NOMO-1 treated with dmso at 0.1 percent for 144 hours (cell line): ENCODE measurements around the gene LPP.
A peak's percentile ranks its signal among the peaks of the same experiment; 100 is the strongest.
"Not testable (repeated sequence)": the region's sequence is repeated elsewhere in the genome, so short reads cannot be mapped to it uniquely, and the experiment has no call there.

Experiments used
- DNase-seq: peaks from one replicate; lab custom pipeline; 2025; ENCODE audit not compliant: unreplicated experiment; lab: John Stamatoyannopoulos, UW

LPP gene

DNA sequence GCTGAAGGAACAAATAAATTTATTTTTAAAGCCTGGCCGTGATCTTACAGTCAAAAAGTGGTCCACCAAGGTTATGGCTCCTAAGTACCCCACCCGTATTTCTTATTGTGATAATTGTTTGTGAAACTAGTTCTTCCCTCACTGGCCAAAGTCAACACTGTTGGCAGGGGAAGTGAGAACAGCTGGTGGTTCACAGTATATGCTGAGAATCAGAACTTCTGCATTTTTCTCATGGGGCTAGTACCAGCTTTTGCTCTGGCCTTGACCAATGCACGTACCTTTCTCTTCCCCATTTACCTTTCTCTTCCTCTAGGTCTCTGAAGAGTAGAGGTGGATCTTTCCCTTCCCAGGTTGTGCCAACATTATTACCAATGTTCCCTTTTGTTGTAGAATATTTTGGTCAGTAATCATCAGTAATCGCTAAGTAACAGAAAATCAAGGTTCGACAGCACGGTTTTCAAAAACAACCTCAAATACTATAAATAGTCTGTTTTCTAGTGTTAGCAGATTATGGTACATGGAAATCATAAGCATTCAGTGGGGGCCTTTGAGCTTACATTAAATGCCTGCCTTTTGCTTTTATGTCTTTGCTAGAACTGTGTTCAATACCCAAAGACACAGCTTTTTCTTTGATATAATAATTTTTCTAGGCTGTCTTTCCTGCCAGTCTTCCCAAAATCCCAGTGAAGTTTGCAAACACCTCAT lies 268.0 kb downstream of the LPP start:
- DNase-seq, result peak; percentile 83

GRCh38 chr3:188427981-188428380 lies 274.0 kb downstream of the LPP start:
- not testable (repeated sequence) for DNase-seq

DNA sequence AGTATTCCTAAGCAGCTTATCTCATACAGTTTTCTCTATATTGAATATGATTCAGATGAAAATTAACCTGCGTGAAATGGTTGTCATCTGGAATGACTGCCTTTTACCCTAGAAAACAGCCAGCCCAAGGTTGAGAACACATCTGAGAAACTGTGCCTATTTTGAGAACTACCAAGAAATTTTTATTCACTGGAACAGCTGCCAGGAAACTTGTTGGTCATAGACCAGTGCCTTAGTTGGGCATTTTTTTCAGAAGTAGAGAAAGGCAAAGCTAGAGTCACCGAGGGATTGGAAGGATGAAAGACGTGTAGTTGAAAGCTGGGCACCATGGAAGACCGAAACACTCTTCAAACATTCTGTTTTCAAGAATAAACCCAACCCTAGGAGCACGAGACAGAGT lies 277.1 kb downstream of the LPP start:
- no peak for DNase-seq

- DNase-seq, result peak; percentile 73
Observed at GRCh38 chr3:188431553-188431952, 277.6 kb downstream of the LPP start.

DNA sequence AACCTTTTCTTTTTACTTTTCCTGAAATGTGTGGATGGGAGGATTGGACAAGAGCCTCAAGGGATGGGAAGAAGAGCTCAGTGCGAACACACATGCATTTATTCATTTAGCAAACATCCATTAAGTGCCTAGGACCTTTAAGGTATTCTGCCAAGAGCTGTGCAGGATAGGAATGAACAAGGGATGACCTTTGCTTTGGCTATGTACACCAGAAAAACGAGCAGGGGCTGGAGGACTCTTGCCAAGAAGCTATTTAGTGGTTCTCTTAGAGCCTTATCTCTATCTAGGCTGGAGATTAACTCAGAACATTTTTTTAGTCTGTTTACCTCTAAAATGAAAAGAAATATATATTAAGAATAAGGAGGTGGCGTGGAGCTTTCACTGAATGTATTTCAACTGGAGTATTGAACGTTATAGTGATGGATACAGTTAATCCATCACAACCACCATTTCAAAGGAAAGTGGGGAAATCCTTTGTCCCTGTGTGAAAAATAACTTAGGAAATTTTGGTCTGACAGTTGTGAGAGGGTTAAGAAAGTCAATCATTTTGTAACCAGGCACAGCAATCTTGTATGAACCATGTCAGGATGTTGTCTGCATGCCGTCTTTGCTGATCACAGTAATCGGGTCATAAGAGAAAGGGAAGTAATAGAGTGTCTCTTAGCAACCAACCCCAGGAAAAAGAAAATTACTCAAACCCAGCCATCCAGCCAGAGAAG lies 279.0 kb downstream of the LPP start:
- DNase-seq, result peak; percentile 35

DNA sequence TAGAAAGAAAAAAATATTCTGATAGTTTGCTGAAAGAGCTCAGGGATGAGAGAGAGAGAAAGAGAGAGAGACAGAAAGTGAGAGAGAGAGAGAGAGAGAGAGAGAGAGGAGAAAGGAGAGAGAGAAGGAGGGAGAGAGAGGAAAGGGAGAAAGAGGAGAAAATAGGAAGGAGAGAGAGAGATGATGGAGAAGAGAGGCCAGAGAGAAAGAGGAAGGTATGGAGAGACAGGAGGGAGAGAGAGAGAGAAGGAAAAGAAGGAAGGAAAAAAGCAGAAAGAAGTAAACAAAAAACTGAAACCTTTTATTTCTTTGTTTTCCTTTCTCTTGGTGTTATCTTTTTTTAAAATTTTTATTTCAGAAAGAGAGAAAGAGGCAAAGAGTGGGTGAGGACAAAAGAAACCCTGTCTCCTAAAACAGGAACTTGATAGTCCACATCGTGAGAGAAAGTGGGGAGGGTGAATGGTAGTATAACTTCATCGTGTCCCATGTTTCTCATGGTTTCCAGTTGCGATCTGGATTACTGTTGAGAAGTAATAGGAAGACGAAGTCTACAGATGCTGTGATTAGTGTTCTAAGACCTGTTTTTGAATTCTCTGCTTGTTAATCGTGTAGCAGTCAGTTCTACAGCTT lies 279.7 kb downstream of the LPP start:
- peak; percentile 11 for DNase-seq

- no peak for DNase-seq
Observed at GRCh38 chr3:188434594-188434993, 280.6 kb downstream of the LPP start.

DNA sequence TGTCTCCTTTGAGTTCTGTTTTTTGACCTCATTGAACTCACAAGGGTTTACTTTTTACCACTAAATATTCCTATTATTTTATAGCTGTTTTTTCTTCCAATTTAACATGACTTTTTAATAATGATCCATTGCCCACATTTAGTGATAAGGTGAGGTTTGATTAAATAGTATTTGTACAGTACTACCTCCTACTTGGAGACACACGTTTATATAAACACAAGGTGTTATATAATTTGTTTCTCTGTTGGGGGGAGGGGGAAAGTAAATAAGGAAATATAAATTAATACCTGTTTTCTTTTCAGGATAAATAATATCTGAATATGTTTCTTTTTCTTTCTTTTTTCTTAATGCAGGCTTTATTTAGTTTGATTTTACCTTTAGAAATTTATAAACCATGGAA lies 281.3 kb downstream of the LPP start:
- DNase-seq, result no peak

GRCh38 chr3:188437926-188438325 lies 284.0 kb downstream of the LPP start:
- DNase-seq, result no peak

DNA sequence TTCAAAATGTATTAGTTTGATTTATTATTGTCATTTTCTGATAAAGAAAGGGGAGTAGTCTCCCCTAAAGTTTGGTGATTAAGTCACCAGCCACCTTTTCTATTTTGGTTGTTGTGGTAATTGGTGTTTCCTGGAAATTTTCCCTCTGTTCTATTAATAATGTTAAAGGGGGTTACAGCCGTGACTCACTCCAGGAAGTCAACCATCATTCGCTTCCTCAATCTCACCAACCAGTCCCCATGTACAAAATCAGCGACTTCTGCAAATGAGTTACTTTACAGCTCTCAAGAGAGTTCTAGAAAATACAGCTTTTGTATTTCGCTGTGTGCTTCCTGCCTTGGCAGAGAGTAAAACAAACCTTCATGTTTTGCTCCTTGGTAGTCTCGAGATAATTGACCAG lies 285.1 kb downstream of the LPP start:
- peak; percentile 92 for DNase-seq

DNA sequence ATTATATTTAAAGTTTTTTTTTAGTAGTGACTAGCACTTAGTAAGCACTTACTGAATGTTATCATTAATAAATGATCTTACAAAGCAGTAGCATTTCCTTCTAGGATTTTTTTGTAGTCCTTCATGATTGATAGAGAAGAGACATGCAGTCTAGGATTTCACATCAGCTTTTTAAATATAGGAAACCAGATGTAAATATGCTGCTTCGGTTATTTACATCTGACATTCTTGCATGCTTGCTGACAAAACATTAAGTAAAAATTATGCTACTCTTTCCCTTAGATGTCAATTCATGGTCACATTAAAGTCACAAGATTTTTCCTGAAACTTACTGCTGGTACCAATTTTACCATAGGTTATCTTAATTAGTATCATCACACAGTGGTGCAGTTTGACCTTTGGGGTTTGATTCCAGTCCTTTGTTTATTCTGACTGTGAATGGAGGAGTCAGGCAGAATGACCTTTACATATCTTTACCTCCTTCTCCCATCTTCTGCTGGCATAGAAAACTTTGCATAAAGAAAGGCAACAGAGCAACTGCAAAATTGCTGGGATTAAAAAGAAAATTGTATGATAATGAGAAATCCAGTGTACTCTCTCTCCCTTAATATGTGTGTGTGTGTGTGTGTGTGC lies 286.5 kb downstream of the LPP start:
- DNase-seq, result no peak

GRCh38 chr3:188442430-188442829 lies 288.5 kb downstream of the LPP start:
- no peak for DNase-seq

DNA sequence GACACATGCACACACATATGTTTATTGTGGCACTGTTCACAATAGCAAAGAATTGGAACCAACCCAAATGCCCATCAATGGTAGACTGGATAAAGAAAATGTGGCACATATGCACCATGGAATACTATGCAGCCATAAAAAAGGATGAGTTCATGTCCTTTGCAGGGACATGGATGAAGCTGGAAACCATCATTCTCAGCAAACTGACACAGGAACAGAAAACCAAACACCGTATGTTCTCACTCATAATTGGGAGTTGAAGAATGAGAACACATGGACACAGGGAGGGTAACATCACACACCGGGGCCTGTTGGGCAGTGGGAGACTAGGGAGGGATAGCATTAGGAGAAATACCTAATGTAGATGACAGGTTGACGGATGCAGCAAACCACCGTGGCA lies 291.2 kb downstream of the LPP start:
- DNase-seq, result not testable (repeated sequence)

DNA sequence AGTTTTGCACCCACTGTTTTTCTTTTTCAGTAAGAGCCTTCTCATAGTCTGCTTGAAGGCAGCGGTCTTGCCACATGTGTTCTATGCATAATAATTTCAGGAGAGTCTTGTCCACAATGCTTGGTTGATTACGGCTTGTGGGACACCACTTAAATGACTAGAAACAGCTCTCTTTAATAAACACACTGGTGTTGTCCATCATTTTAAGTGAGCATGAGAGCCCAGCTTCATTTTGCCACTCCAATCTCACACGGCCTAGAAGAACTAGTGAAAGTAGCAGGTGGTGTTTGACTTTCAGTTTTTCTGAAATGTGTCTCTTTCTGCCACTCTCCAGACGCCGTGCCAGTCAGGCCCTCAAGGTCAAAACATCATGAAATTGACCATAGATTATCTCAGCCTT lies 292.1 kb downstream of the LPP start:
- DNase-seq, result no peak

GRCh38 chr3:188446766-188447165 lies 292.8 kb downstream of the LPP start:
- DNase-seq, result no peak

GRCh38 chr3:188448813-188449212 lies 294.9 kb downstream of the LPP start:
- no peak for DNase-seq

GRCh38 chr3:188449421-188449820 lies 295.5 kb downstream of the LPP start:
- no peak for DNase-seq

DNA sequence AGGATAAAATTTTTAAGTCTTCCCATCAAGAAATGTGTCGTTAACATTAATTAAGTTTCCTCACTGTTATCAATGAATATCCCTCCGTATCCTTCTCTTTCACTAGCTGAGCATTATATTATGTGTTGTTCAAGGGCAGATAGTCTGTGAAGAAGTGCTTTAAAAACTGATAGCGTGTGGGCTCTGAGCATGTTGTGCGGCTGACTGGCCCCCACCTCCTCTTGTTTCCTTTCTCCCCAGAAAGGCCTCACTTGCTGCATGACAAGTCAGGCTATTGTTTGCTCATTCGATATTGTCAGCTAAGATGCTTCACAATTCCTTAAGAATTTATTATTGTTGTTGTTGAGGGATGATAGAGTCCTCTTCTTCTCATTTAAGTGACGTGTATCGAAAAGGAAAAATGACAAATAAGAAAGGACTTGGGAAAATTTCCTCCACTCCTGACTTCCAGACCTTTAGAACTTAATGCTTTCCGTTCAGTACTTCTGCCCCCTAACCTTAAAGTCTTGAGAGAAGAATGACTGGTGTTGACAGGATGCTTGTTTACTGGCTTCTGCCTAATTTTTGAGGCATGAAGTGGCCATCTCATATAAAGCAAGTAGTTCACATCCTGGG lies 298.3 kb downstream of the LPP start:
- DNase-seq, result no peak

DNA sequence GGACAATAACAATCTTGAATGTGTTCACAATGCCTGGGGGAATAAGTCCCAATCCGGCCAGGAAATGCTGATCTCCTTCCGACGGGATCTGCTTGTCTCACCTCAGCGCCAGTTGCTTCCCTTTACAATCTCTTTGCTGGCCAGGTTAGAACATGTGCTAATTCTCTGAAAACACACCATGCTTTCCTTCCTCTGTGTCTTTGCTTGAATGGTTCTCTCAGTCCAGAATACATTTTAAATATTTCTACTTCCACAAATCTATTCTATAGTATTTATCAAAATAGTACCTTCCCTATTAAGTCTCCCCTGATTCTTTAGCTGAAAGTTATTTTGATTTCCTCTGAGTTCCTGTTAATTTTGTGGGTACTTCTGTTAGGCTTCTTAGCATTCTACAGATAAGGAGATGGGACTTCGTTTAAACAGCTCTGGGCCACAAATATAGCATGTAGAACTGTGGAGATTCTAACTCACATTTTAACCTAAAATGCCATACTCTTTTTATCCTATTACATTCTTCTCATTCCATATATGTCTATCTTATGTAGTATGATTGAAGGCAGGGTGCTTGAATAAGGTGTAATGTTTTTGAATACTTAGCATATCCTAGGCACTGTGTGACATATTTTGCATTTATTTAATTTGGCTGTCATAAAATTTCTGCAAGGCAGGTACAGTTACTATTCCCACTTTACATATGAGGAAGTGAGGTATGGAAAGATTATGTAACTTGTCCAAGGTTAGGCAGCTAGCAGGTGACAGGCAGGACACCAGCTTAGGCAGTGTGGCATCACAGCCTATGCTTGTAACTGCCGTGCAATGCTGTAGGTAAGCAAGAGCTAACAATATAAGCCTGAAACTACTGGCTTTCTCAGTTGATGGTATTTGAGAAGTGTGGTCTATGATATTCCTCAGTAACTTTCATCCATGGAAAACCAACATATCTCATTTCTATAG lies 299.8 kb downstream of the LPP start:
- DNase-seq, result no peak

GRCh38 chr3:188455748-188456147 lies 301.8 kb downstream of the LPP start:
- DNase-seq, result no peak
